GM21786 (cell line): ENCODE results near the gene MAML1.

Source experiments
- ATAC-seq: cut with Tn5 transposase; IDR thresholded peaks from one replicate; pipeline ENCODE4 v1.9.1; 2021; ENCODE audit not compliant: unreplicated experiment

The MAML1 gene

DNA sequence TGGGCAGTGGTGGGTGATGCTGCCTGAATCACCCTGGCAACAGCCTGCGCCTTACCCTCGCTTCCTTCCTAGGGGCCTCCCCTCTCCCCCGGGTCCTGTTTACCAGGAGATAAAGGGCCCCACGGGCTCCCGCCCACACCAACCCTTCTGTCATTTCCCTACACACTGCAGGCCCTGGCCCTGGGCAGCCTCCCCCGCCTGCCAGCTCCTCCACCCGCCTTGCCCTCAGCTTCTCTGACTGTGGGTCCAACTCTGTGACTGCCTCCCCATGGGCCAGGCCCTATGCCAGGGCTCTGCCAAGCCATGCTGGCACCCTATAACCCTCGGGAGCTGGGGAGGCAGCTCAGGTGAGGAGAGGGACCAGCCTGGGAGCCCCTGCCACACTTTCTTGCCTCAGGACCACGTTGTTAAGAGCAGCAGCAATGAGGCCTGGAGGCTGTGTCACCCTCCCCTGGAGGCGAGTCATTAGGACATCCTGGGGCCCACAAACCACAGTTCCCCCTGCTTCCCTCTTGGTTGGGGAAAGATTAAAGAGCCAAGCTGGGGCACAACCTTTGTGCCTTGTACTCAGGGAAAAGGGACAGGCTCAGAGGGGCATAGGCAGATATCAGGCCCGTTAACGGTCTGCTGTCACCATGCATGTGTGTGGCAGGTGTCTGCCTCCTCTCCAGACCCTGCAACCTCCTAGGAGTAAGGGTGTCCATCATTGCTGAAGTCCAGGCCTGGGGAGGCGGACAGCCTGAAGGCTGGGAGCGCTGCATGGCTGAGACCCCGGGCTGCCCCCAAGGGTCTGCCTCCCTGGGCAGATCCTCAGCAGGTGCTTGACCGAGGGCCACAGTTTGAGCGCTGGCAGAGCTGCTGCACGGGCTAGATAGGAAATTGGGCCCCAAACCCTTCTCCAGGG, 71.3 kb downstream of the MAML1 start:
- ATAC-seq: no peak

DNA sequence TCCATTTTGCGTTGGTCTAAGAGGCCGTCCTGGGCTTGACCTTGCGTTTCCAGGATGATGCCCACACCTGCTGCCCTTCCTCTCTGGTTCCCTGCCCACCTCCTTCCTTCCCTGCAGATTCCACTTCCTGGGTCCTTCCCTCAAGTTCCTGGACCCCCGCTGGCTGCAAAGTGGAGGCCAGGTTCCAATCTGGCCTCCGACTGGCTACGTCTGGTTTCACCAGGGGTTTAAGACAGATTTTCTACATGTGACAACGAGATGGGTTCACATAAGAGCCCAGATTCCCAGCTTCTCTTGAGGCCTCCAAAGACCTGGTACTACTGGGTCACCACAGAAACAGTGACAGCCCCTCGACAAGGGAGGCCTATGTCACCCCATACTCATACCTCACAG, 71.9 kb downstream of the MAML1 start:
- ATAC-seq: no peak

DNA sequence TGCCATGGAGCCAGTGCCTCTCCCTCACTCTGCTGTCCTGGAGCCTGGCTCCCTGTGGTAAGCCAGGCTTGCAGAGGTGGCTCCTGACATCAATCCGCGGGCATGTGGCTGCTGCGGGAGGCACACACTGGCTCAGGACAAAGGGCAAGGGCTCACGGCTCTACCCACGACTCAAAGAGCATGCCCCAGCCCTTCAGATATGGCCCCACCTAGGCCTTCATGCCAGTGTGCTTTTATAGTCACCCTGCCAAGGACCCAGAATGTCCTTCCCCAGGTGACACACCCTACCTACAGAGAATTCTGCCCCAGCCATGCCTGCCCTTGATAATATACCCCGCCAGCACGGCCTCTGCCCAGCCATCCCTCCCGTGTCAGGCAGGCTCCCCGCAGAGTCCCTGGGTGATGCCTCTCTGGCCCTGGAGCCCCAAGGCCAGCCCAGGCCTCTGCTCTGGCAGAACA, 72.5 kb downstream of the MAML1 start:
- no peak for ATAC-seq

DNA sequence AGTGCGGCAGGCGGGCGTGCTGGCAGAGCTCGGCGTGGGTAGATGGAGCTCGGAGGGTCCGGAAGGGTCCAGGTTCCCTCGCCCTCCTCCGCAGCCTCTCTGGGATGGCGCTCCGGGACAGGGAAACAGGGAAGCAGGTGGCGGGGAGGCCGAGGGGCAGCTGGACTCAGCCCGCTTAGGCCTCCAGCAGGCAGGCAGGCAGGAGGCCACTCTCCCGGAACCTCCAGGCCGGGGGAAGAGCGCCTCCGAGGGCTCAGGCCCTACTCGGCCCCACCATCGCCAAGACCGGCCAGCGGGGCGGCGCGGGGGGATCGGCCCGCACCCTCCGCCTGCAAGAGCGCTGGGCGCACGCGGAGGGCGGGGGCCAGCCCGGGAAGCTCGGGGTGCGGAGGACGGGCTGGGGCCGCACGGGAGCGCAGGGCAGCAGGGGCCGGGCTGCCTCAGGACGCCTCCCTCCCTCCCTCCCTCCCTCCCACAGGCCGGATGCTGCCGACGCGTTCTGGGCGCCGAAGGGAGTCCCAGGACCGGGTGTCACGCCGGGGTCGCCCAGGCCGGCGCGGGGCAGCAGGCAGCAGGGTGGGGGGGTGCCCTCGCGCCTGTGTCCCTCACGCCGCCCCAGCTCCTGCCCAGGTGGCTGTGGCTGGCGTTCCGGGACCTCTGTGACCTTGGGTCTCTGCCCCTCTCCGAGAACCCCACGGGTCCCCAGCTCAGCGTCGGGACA, 73.1 kb downstream of the MAML1 start:
- ATAC-seq: peak; percentile 17

DNA sequence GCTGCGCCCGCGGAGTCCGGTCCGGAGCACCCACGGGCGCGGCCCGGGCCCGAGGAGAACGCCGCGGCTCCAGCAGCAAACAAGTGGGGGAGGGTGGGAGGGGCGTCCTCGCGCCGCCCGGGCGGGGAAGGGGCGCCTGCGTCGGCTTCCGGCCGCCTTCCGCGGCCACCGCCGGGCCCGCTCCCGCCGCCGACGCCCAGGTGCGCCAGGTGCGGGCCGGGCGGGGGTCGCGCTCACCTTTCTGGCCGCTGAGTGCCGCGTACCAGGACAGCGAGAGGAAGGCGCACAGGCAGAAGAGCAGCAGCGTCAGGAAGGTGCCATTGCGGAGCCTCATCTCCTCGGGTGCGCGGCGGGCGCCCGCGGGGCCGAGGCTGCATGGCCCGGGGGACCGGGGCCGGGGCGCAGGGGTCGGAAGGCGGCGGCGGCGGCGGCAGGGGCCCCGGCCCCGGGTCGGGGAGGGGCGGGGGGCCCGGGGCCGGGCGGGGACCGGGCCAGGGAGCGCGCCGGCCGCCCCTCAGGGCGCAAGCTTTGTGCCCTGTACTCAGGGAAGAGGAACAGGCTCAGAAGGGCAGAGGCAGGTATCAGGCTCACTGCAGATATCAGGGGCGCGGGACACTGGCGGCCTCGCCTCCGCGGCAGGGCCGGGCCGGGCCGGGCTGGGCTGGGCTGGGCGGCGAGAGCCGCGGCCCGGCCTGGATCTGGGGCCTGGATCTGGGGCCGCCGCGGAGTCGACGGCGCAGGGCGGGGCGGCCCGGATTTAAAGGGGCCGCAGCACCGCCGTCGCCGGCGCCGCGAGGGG, 73.8 kb downstream of the MAML1 start, which contains the start of gene MGAT4B:
TSS of gene MGAT4B (minus strand) at position 617 of the 799 bp plus-strand sequence. CDS start at position 334, 283 bp downstream.
- peak; percentile 56 for ATAC-seq

DNA sequence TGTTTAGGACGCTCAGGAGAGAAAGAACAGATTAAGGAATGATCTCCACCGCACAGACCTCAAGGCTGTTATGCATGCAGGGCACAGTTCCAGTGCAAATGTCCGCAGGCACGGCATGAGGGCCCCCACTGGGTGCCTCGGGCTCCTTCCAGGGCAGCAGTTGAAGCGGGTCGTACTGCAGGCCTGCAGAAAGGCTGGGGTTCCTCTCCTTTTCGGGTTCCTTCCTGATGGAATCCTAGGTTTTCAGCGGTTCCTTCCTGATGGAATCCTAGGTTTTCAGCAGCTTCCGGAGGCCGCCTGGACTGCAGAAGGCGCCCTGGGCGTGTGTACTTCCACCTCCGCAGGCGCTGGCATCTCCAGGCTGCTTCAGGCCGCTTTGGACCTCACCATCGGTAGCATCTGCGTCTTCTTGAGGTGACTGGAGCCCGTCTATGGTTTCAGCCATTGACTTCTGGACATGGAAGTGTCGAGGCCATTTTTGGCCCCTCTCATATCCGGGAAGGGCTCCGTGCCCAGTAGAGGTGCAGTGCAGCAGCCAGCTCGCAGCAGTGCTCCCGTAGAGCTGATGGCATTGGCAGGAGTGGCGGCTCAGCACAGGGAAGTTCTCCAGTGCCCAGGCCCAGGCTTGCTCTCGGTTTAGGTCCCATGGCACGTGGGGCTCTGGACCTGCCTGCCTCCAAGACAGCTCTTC, 79.7 kb downstream of the MAML1 start:
- ATAC-seq: no peak

DNA sequence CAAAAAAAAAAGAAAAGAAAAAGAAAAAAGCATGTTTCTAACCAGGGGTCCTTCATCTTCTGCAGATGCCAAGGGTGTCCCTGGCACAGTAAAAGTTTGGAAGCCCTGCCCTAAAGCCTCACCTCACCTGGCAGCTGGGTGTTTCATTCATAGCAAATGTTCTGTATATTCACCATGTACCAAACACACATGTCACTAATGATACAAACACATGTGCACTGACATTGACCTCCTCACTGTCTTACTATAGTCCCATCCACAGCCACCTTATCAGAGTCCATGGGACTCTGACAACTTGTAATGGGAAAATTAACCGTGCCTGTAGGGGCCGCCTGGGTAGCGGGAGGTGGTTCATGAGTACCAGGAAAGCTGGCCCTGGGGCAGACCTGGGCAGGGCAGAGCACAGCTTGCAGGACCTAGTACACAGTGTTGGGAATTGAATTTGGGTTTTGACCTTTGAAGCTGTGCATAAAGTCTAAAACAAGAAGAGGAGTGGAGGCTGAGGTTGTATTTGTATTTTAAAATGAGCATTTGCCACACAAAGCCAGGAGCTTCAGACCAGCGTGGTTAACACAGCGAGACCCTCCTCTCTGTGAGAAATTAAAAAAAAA, 80.5 kb downstream of the MAML1 start:
- ATAC-seq: no peak

DNA sequence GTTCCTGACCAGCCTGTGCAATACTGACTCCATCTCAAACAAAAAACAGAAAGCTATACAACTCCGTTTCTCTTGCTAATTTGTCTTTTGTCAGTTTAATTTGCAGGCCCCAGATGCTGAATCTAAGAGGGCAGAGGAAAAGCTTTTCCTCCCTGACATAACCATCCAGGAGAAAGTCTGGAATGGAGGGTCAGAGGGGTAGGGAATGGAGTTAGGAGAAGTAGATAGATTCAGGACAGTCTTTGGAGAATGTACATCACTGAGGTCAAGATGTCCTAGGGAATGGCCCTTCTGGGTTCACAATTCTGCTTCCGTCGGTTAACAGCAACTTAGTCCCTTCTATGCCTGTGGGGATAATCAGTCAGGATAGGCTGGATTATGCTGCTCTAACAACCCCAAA, 81.5 kb downstream of the MAML1 start:
- no peak for ATAC-seq

DNA sequence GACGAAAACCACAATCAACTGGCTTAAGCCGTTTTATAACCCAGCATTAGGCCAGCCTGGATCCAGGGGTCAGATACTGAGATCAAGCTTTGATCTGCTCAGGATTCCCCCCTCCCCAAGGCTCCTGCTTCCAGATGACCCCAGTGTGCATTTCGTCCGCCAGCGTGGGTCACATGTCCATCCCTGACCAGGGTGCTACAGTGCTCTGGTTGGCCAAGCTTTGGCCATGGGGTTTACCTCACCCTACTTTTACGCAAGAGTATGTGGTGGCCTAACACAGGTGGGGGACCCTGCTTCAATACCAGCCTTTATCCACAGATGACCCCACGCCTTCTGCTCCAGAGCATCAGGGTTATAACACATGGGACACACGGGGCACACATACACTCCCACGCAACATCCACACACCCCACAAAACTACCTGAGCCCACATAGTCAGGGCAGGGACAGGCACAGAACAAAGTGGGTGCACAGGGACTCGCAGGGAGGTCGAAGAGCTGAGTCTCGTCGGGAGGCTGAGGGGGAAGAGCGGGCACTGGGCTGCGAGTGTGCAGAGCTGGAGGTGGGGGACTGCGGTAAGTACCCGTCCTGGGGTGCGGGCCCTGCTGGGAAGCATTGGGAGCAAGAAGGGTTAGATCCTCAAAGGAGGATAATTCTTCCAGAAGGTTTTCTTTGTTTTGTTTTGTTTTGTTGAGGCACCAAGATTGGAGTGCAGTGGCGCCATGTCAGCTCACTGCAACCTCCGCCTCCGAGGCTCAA, 83.0 kb downstream of the MAML1 start:
- no peak for ATAC-seq

DNA sequence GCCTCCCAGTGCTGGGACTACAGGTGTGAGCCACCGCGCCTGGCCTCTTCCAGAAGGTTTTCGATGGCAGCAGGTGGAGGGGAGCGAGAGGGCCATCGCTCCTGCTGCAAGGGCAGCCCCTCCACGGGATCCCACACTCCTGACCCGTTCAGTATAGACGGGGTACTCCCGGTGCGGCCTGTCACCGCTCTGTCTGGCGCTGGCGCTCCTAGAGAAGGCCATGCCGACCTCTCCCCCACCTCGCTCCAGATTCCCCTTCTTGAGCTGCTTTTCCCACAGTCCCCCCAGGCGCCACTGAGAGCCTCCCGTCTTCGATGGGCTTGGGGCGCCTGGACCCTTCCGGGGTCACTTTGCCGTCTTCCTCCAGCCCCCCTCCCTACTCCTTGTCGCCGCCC, 83.8 kb downstream of the MAML1 start:
- no peak for ATAC-seq

DNA sequence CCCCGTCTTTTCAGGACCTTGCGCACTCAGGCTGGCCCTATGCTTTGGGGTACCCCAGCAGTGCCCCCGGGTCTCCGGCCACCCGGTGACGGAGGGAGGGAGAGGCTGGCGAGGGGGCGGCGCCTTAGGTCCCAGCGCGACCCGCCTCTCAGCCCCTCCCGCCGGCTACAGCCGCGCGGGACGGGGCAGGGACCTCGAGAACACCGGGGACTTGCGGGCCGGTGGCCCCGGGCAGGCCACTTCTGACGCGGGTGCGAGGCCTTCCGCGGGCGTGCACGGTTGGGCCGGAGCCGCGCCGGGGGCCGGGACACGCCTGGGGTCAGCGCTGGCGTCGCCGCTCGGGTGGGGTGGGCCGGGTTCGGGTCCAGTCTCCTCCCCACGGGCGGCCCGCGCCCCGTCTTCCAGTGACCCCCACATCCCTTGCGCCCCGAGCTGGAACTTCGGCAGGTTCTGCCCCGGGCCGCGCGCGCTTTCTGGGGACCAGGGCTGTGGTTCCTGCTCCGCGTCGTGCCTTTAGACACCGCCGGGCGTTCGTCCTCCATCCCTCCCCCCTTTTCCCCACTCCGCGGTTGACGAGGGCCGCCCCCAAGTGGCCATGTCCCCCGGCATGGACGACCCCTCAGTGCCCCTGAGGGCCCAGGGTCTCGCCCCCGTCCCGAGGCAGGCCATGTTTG, 84.3 kb downstream of the MAML1 start:
- ATAC-seq: no peak

DNA sequence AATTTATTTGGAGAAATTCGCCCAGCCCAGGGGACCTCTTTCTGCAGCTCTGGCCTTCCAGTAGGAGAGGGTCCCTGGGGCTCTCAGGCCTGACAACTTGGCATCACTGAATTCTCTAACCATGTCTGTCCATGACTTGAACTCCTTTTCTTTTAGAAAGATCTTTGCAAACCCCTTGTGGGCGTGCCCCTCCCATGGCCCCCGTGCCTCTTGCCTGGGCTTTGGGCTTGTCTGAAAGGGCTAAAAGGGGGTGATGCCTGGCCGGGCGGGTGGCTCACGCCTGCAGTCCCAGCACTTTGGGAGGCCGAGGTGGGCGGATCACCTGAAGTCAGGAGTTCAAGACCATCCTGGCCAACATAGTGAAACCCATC, 84.8 kb downstream of the MAML1 start:
- ATAC-seq: no peak

DNA sequence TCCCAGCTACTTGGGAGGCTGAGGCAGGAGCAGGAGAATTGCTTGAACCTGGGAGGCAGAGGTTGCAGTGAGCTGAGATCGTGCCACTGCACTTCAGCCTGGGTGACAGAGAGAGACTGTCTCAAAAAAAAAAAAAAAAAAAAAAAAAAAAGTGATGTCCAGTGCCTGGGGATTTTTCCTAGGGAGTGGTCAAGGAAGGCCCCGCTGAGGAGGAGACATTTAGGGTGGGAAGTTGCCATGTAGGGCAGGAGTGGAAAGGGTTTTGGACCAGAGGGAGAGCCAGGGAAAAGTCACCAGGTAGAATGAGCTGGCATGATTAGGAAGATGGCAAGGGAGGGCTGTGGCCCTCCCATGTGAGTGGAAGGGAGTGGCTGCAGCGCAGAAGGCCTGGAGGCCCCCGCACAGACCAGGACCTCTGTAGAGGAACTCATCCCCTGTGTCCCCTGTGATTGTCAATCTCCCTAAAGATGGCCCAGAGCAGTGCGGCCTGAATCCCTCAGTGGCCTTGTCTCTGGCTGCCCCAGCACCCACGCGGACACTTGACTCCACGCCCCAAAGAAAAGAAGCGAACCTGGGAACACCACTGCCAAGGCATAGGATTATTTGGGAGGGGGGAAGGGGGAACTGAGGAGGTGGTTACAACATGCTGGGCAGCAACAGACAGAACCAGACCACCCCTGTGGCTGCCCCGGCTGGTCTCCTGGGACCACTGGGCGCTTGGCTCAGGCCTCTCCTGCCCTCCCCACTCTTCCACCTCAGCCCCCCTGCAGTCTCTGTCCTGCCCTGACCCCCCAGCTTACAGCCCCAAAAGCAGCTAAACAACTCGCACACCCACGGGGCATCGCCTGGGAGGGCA, 85.5 kb downstream of the MAML1 start:
- ATAC-seq: no peak

DNA sequence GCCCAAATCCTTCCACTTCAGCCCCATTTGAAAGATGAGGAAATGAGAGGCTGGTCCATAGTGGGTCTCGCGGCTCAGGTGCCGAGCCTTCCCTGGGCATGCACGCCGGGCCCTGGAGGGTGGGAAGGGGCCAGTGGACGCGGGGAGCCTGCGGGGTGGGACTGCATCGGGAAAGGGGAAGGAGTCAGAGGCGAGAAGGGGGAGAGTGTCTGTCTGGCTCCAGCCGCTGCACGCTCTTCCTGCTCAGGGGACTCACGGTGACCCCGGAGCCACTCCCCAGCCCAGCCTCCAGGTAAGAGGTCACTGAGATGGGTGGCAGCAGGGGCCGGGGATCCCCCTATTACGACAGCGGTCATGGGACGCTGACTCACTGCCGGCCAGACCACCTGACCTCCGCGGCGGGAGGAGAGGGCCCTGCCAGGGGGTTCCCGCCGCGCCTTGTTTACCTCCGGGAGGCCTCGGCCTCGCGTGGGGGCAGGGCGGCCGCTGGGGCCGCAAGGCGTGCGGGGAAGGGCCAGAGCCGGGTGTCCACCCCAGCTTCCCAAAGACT, 86.2 kb downstream of the MAML1 start:
- peak; percentile 64 for ATAC-seq

DNA sequence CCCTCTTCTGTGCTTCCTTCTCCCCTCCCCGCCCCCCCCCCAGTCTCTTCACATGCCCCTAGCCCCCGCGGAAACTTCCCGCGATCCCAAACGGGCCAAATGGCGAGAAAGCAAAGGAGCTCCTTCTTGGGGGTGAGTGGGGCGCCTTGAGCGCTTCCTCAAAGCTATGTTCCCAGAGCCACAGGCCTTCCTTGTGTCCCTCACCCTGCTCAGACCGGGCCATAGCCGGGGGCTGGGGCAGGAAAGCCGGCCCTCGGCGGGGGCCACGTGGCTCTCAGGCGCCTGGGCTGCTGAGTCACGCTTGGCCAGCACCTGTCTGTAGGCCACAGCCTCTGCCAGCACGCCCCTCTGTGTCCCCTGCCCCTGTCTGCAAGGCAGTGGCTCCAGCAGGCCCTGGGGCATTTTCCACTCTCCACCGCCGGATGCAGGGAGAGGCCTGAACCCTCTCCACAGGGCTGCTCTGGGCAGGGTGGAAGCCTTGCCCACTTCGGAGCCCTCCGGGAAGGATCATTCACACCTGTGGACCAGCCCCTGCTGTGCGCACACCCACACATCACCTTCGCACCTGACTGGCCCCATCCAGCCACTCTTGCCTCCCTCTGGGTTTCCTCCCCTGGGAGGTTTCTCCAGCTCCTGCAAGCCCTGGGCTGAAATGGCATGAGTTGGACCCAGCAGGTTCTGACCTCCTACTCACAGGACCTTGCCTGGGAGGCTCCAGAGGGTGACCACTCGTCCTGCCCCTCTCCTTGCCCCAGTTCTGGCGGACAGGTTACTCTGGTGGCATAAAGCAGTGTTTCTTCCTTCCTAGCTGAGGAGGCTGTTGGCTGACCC, 86.9 kb downstream of the MAML1 start:
- peak; percentile 18 for ATAC-seq

DNA sequence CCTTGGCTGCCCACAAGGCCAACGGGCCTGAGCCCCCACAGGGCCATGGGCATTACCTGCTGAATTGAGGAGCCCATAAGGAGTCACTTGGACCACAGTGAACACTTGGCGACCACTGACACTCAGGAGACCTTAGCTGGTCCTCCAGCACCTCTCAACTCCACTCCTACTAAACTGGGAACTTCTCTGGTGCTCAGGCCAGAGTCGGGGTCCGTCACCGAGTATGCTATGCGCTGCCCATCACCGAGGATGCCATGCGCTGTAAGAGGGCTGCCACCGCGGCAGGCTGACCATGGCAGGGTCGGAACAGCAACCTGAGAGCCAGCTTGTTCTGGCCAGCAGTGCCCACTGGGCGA, 87.5 kb downstream of the MAML1 start:
- no peak for ATAC-seq
